ENCODE data around the gene C11orf52.
"Not testable (repeated sequence)": the region's sequence is repeated elsewhere in the genome, so short reads cannot be mapped to it uniquely, and the experiment has no call there.

The C11orf52 gene, protein sequence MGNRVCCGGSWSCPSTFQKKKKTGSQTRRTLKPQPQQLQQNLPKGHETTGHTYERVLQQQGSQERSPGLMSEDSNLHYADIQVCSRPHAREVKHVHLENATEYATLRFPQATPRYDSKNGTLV

DNA sequence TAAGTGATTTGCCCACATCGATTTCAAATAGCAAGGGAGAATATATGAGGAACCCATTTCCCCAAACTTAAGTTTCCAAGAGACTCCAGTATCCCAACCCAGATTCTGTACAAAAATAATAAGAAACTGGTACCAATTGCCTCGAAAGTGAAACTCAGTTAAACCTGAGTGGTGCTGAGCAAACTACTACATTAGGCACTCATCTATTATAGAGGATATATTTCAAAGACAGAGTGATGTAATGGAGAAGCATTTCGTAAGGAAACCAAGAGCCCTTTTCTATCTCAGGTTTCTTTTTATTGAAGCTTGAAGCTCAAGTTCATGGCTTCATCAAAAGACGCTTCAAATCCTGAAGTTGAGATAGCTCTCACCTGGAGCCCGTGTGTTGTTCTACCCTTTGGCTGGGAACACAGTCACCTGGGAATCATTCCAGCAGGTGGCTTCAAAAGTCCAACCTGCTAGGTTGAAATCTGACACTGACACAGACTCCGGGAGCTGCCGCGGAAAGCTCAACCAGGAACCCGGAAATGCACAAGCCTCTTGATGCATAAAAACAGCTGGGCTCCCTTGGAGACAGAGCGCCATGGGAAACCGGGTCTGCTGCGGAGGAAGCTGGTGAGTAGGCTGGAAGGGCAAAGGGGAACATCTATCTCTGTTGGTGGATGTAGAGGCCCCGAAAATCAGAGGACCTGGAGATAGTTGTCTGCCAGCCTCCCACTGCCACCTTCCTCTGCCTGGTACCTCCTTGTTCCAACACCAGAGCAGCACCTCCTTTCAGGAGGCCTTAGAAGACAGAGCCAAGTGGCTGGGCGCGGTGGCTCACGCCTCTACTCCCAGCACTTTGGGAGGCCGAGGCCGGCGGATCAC, at the start of gene C11orf52:
Gene C11orf52 (plus strand): TSS at position 524 of the 867 bp plus-strand sequence. CDS start 60 bp downstream, at position 584.
- DNase-seq: no peak

DNA sequence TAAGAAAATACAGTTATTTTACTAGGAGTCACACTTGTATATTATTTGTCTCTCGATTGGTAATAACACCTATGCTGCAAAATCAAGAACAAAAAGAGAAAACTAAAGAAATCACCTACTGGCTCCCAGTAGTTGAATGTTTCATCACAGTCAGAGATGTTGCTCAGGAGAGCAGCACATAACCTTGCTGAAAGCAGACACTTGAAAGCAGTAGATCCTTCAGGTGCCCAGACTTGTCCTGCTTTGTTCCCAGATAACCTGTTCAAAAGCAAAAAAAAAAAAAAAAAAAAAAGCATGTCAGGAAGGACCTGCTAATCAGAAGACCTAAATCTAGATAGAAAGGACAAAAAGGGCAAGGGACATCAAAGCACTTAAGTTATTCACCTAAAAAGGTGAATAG, 48.6 kb upstream of the C11orf52 start:
- DNase-seq: no peak

DNA sequence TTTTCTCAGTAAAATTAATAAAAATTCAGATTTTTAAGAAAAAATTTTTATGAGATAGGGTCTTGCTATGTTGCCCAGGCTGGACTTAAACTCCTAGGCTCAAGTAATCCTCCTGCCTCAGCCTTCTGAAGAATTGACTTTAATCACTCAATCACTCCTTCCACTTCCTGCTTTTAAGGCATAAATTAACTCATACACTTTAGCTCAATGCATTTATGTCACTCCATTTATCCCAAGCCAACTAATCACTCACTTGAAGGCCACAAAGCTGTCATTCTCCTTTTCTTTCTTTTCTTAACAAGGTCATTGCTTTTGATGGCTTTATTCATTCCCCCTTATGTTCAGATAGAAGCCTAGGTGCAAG, 48.2 kb upstream of the C11orf52 start:
- no peak for DNase-seq

DNA sequence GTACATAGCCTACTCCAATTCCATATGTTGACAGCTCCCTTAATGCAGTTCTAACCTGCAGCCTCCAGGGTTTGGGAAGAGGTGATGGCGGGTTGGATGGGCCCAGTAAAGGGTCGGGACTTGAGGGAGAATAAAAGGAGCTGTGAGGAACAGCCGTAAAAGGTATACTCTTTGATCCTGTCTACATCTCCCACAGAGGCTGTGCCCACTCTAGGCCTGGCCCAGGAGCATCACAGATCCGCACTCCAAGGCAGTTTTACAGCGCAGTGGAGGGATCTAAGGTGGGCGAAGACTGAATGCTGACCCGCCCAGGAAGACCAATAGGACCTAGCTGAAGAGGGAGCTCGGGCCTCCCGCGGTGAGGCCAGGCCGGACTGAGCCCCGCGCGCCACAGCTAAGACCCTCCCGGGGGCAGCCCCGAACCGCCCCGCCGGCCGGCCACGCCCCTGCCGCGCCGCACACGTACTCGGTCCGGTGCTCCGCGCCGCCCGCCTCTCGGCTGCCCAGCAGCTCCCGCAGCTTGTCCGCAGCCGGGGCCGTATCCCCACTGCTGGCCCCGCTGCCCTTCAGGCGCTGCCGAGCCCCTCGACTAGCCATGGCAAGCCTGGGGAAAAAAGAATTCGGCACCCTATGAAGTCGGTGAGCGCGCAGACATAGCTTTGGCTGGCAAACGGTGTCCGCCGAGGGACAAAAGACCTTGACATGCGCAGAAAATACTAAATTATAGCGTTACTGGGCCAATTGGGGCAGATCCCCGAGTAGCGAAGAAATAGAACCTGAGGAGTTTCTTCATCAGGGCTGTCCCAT, 47.6 kb upstream of the C11orf52 start, which contains the start of gene ALG9:
Gene ALG9 (minus strand): TSS at position 696 of the 807 bp plus-strand sequence. CDS start 99 bp downstream, at position 597.
- DNase-seq: peak in 53 of 56 donors; percentile 5 to 90 (median 66)

DNA sequence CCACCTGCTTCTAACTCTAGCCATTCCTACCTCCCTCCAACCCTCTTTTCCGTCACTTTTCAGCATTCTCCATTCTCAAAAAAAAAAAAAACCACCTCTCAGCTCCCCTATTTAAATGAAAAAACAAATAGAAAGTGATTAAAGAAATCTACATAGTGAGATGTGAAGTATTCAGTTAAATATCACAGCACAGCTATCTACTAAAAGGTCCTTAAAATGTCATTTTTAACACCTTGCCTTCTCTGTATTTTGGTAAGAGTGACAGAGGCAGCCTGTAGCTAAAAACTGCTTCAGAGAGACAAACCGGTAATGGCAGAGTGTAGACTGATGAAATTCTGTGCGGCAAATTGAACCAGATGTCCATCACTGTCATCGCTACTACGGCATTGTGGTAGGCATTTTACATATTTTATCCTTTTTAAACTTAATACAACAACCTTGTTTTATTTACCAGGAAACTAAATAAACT, 47.0 kb upstream of the C11orf52 start:
- no peak for DNase-seq

DNA sequence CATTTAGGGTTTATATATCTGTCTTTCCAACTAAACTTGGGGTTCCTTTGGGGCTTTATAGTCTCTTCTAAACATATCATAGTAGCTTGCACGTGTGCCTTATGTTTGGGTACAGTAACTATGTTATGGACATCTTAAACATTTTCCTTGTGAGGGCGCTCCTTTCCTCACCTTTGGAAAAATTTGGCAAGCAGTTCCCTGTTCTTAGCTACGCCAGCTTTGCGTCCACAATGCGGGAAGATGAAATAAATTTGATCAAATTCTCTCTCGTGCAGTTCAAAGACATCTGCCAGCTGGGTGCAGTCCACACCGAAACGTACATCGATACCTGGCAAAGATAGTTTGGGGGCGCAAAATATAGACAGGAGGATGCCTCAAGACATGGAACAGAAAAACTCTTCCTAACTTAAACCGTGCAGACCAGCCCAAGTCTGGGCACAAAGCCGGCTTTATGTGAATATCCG, 40.3 kb upstream of the C11orf52 start:
- peak in 1 of 56 donors; percentile 56 for DNase-seq

DNA sequence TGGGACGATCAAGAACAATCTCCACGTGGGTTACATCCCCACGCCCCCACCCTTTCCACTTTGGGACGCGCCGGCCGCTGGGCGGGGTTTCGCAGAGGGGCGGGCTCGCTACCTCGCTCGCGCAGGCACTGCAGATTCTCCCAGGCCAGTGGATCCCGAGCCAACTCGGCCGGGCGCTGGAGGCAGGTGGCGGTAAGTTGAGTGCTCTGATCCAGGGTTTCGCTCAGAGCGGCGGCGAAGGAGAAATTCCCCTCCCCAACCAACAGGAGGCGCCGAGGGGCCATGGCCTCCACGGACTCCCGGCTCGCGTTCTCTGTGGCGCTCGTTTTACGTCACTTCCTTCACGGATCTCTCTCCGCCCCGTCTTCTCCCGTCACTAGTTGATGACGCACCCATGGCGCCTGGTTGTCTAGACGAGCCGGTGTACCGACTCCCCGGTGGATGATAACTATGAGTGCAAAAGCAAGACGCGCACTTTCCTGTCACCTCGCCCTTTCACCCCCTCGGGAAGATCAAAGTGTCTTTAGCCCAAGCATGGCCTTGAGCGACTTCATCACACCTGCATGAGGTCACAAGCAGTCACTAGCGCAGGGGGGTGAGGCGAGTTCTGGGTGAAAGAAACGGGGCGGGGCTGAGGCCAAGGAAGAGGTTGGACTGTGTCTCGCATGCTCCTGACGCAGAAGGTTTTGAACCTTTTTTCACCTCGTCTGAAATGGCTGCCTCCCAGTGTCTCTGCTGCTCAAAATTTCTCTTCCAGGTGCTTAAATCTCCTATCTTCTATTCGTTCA, 39.7 kb upstream of the C11orf52 start, which contains the start of the genes CFAP68 and FDXACB1:
Gene CFAP68 (plus strand): TSS at position 693 of the 788 bp plus-strand sequence. CDS start 20 bp downstream, at position 713.
Gene FDXACB1 (minus strand): TSS at position 317 of the 788 bp plus-strand sequence. CDS start 33 bp downstream, at position 284.
- DNase-seq: peak; percentile 41 to 98 (median 94)

DNA sequence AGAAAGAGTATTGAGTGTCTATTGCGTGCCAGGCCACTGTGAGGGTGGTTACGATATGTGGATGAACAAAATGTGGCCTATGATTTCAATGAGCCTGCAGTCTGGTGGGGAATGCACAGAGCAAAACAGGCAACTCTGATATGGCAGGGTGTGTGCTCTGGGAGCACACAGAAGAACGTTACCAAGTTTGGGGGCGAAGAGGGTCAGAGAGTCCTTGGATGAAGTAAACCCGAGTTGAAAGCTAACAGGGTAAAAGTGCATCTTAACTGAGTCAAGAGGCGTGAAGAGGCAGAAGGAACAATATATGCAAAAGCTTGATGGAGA, 39.1 kb upstream of the C11orf52 start:
- DNase-seq: no peak

DNA sequence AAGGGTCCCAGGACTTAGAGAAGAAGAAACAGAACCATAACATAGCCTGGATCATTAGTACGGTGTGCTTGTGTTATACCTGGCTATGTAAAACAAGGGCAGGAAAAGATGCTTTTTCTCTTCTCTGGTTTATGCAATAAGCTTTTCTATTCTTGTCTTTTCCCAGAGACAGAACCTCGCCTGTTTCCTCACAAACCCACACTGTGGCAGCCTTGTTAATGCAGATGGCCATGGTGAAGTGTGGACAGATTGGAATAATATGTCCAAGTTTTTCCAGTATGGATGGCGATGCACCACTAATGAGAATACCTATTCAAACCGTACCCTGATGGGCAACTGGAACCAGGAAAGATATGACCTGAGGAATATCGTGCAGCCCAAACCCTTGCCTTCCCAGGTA, 36.5 kb upstream of the C11orf52 start:
- DNase-seq: peak in 7 of 56 donors; percentile 4 to 13 (median 7)

DNA sequence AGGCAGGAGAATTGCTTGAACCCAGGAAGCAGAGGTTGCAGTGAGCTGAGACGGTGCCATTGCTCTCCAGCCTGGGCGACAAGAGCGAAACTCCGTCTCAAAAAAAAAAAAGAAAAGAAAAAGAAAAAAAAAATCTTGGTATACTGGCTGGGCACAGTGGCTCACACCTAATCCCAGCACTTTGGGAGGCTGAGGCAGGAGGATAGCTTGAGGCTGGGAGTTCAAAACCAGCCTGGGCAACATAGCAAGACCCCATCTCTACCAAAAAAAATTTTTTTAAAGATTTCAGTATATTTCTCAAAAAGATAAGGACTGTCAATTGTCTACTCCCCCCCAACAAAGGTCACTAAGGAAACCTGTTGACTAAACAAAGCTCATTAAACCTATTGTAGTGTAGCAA, 33.7 kb upstream of the C11orf52 start:
- not testable (repeated sequence) for DNase-seq

DNA sequence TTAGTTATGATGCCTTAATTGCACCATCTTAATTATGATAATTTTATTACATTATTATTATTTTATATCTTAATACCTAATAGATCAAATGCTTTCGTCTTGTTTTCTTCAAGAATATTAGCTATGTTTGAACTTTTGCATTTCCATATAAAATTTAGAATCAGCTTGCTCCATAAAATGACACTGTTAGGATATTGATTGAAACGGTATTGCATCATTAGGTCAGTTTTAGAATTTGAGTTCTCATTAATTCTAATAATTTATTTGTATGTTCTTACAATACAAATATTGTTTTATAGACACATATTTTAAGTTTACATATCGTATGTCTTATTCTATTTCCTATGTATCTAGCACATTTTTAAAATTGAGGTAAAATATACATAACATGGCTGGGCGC, 32.7 kb upstream of the C11orf52 start:
- DNase-seq: no peak

DNA sequence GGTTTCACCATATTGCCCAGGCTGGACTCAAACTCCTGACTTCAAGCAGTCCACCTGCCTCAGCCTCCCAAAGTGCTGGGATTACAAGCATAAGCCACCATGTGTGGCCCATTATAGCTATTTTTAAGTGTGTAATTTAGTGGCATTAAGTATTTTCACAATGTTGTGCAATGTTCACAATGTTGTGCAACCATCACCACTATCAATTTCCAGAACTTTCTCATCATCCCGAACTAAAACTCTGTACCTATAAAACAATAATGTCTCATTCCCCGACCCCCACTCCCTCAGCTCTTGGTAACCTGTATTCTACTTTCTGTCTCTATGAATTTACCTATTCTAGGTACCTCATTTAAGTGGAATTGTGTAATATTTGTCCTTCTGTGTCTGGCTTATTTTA, 31.9 kb upstream of the C11orf52 start:
- DNase-seq: no peak

DNA sequence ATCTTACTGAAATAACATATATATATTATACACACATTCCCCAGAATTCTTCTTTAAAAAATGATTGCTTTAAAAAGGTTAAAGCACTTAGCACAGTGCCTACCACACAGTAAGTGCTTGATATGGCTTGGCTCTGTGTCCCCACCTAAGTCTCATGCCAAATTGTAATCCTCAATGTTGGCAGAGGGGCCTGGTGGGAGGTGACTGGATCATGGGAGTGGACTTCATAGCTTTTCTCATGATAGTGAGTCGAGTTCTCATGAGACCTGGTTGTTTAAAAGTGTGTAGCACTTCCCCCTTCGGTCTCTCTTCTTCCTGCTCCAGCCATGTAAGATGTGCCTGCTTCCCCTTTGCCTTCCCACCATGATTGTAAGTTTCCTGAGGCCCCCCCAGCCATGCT, 13.3 kb upstream of the C11orf52 start:
- no peak for DNase-seq

DNA sequence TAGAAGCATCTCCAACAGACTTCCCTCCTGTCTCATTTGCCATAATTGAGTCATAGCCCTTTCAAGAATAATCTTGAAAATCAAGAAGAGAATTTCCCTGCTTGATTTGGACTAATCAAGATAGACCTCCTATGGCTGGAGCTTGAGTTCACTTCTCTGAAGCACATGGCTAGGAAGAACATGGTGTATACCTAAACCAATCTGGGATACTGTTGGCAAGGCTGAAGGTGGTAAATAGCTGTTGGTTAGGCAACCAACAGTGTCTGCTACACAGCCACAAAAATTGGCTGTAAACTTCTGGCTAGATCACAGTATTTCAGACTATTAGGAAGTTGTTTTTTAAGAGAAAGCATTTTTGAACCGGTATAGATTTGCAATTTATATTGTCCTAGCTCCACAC, 12.0 kb upstream of the C11orf52 start:
- no peak for DNase-seq

DNA sequence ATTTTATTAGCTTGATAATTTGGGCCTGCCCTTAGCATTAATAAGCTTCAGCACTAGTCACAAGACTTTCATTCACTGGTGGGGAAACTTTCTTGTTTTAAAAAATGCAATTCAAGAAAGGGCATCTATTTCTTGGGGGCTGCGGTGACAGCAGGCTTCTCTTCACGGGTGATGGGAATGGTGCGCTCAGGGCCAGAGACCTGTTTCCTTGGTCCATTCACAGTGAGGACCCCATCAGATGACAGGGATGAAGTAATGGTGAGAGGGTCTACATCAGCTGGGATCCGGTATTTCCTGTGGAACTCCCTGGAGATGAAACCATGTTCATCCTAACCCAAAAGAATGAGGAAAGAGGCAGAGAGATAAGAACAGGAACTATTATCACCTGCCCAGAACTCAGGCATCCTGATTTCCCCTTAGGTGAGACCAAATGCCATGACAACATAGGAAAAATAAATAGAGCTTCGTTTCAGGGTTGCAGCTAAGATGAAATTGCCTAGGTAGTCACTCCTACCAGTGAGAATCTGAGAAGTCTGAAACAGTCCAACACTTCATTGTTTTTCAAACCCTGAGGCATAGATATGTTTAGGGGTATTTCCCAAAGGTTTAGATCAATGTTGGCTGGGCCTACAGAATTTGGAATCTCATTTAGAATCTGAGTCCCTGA, 9.9 kb upstream of the C11orf52 start:
- DNase-seq: peak in 1 of 56 donors; percentile 31

DNA sequence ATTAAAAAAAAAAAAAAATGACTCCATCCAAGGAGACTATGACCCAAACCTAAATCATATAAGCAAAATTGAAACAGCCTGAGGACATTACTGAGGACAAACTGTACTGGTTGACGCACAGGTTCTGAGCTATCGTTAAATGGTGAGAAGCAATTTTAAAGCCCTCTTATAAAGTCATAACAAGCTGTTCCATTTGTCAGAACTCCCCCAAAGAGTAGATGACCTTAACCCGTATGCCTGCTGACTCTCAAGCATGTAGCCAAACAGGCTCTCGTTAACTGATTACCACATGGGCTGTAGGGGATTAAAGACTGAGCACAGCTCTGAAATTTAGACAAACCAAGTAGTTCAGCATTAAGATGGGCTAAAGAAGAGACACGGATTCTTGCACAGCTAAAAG, 9.3 kb upstream of the C11orf52 start:
- no peak for DNase-seq

DNA sequence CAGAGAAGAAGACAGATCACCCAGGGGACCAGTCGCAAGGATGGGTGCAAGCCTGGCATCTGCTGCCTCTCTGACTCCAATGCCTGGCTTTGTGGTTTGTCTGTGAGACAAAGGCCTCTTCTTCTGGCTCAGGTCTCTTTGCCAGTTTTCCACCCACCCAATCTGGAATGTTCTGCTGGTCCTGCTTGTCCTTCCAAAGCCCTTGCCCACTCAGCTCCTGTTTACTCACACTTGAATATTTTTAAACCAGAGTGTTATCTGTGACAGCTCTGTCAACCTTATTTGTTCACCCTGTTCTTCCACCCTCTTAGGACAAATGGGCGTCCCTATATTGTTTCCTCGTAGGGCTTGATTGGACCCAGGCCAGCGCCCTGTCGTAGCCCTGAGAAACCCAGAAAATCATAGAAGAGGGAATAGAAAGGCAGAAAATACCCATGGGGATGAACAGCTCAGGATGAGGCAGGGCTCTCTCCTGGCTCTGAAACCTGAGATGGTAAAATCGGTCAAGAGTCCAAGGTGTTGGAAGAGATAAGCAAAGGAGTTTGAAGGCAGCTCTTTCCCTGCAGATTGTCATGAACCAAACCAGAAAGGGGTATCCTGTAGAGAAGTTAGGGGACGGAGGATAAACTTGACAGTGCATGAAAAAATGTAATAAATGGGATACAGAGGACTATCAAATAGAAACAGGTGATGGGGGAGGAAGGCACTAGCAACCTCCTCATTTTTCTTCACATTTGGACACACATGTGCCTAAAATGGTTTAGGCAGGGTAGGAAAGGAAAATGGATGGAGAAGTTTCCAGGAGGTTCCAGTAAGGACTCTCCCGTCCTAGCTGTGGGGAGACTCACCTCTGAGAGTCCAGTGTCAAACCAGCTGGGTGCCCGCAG, 7.8 kb upstream of the C11orf52 start:
- peak in 51 of 56 donors; percentile 29 to 93 (median 77) for DNase-seq

DNA sequence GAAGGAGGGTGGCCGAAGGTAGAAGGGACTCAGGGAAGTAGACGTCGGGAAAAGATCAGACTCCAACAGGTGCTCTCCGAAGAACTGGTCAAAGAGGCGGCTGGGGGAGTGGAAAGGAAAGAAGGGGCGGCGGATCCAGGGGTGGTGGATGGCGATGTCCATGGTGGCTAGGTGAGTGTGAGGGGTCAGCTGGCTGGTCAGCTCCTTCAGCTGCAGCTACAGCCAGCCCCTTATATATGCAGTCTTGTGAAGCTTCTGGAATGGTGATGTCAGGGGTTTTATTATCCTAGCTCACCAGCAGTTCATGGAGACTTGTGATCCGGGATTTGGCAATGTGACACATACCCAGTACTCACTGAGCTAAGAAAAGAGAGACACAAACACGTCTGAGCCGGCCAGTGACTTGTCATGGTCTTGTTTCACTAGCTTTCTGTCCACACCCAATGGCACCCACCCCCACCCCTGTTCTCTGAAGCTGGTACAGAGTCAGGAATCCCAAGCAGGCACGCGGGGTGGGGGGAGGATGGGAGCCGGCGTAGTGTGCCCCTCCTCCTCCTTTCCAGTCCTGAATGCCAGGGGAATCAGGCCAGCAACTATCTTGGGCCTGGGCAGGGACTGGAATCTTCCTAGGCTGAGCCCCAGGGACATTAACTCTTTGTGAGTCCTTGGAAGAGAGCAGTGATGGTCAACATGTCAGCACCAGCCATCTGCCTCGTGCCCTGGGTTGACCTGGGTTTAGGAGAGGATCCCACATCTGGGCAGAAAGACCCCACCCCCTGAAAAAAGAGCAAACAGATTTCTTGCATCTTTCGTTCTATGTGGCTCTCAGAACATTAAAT, 6.9 kb upstream of the C11orf52 start, which contains the start of gene CRYAB:
Gene CRYAB (minus strand): TSS at position 208 of the 839 bp plus-strand sequence. CDS start 46 bp downstream, at position 162.
- DNase-seq: peak; percentile 31 to 98 (median 88)
